Cardiac fibroblast (primary cell): ENCODE measurements around the gene PMIS2.

ENCODE experiments used
- DNase-seq, 2 donors: peaks; one replicate each; pipeline versions ENCODE4 v3.0.0 to v3.0.0-alpha.2; 2010; ENCODE audit warnings: low read depth in 2 of 2
- H3K4me3 ChIP-seq, 2 donors: replicated peaks in 1 of 2; 1 replicate in 1 of 2; 2 replicates in 1 of 2; pipeline ENCODE4 v1.5.1; 2011; ENCODE audit warnings: low read depth in 2 of 2, low read length in 2 of 2, mild to moderate bottlenecking in 2 of 2, moderate library complexity in 1 of 2
- TF ChIP-seq, protein P1 (sequence below): IDR thresholded peaks from one replicate; pipeline ENCODE4 v1.5.1; 2011; ENCODE audit warnings: low read depth, mild to moderate bottlenecking, low read length, inconsistent platforms

The PMIS2 gene

DNA sequence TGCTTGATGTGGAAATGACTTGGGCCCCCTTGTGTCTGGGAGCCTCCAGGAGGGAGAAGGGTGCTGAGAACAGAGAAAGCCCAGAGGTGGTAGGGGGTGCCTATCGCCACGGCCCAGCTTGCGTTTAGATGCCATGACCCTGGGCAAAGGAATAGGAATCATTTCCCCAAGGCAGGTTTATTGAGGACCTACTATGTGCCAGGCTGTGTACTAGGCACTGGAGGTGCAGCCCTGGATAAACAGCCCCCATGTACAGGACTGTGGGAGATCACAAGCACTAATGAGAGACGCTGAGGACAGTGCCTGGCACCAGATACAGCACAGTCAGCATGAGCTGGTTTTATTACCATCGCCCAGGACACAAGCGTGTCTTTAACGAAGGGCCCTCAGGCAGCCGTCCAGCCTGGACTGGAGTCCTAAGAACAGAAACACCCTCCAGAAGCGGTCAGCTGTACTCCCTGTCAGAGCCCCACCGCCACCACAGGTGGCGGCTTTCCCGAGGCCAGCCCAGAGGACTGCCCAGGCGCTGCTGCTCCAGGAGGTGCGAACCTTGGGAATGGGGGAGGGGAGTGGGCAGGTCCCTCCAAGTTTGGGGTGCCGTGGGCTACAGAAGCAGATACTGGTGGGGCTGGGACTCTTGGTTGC is 36.0 kb upstream of the PMIS2 start:
- DNase-seq: no peak
- TF ChIP-seq, protein P1, sequence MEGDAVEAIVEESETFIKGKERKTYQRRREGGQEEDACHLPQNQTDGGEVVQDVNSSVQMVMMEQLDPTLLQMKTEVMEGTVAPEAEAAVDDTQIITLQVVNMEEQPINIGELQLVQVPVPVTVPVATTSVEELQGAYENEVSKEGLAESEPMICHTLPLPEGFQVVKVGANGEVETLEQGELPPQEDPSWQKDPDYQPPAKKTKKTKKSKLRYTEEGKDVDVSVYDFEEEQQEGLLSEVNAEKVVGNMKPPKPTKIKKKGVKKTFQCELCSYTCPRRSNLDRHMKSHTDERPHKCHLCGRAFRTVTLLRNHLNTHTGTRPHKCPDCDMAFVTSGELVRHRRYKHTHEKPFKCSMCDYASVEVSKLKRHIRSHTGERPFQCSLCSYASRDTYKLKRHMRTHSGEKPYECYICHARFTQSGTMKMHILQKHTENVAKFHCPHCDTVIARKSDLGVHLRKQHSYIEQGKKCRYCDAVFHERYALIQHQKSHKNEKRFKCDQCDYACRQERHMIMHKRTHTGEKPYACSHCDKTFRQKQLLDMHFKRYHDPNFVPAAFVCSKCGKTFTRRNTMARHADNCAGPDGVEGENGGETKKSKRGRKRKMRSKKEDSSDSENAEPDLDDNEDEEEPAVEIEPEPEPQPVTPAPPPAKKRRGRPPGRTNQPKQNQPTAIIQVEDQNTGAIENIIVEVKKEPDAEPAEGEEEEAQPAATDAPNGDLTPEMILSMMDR: no peak
- H3K4me3 ChIP-seq: no peak overlapping the region

DNA sequence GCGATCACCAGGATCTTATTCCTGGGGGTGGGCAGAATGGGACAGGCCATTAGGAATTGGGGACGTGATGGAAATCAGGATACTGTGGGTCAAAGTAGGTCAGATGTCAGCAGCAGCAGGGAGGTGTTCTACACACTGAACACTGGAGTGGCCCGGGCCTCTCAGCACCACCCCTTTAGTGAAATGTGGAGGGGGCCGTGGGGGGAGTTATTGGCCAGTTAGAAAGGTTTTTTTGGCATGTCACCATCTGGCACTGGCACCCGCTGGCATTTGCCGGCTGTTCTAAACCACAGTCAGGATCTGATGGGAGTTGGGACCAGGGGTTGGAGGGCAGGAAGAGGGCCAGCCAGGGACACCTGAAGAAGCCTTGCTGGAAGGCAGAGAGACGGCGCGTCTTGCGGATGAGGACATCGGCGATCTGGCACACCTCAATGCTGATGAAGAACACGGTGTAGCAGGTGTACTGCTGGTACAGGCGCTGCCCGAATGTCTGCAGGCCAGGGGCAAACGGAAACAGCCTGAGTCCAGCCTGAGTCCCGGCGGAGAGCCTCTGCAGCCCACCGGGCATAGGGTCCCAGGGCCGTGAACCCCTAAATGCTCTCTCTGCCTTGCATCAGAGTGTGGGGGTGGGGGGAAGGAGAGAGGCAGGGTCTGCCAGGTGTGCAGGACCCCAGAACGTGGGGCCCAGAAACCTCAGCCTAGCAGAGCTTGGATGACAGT is 34.7 kb upstream of the PMIS2 start:
- TF ChIP-seq, protein P1: no peak
- DNase-seq: no peak
- no peak overlapping the region for H3K4me3 ChIP-seq

DNA sequence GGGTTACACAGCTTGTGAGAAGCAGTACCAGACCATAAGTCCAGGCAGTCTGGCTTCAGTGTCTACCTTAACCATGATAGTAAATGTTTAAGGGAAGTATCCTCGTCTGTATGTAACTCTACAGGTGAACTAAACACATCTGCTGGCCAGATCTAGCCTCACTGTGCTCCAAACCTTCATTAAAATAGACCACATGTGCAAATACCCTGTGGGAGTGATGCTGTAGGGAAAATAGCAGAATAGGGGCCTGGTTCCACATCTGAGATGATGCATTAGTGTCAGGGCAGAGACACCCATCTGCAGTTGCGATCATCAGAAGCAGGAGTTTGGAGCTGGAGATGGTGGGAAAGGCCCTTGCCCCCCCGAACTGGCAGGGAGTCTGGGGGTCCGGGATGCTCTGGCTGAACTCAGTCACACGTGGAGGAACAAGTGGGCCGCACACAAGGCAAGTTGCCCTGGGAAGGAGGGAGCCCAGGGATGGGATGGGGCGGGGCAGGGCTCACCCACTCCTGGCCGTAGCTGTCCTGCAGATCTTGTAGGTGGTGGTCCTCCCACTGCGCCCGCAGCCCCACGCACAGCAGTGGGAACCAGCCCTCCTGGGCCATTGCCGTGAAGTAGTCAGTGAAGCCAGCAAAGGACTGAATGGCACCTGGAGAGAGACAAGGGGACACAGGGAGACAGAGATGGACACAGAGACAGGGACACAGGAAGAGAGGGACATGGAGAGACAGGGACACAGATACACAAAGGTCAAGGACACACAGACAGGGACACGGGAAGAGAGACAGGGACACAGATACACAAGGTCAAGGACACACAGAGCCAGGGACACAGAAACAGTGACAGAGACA is 33.2 kb upstream of the PMIS2 start:
- DNase-seq: no peak
- TF ChIP-seq, protein P1: no peak

DNA sequence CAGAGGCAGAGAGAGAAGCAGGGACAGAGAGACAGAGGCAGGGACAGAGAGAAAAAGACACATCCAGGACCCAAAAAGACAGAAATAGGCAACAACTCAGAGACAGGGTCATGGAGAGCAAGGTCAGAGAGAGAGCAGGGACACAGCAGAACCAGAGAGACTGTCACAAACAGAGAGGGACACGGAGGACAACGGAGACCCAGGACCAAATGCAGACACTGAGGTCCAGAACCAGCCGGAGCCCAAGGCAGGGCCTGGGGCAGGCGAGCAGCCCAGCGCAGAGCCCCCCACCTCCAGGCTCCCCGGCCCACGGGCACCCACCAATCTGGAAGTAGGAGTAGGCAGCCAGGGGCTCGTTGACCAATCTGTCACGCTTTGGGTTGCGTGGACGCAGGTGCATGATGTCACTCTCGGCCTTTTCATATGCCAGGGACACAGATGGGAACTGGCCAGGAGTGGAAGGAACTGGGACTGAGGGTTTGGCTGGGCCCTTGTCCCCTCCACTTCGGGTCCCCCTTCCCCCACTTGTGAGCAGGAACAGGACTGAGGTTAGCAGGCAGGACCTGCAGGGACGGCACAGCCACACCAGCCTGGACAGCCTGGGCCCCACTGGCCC is 32.5 kb upstream of the PMIS2 start:
- TF ChIP-seq, protein P1: no peak
- H3K4me3 ChIP-seq: no peak overlapping the region

More for the DNA sequence above, 33.2 kb upstream of the PMIS2 start:
- no peak overlapping the region for H3K4me3 ChIP-seq

DNA sequence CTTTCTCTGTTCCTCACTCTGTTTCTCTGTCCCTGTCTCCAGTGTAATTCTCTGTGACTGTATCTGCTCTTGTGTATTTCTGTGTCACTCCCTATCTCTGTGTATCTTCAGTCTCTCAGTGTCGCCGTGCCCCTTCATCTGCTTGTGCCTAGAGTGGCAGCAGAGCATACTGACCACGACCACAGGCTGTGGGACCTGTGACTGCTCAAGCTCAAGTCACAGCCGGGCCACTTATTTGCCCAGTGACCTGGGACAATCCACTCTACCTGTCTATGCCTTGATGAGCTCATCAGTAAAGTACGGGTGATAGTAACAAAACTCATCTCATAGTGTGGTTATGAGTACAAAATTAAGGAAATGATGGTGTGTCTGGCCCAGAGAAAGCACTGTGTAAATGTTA is 31.9 kb upstream of the PMIS2 start:
- H3K4me3 ChIP-seq: no peak overlapping the region
- TF ChIP-seq, protein P1: no peak
- DNase-seq: no peak

More for the DNA sequence above, 32.5 kb upstream of the PMIS2 start:
- no peak for DNase-seq

DNA sequence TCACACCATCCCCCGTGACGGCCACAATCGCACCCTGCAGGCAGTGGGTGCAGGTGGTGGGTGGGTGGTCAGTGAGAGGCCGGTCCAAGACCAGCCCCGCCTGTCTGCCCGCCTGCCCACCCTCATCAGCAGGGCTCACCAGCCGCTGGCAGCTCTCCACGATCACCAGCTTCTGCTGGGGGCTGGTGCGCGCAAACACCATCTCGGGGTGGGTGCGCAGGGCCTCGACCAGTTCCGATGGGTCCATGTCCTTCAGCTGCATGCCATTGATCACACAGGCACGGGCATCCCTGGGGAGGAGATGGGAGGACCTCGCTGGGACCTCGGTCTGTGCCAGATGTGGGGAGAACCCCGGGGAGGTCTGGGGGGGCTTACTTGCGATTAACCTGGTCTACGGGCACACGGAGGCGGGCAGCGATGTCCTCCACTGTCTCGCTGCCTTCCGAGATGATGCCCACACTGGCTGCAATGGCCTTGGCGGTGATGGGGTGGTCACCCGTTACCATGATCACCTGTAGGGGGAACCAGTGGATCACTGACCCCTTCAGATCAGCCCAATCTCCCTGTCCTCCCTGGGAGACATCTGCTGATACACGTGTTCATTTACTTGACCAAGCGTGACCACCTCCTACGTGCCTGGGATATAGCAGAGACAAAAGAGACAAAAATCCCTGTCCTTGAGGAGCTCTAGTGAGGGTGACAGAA is 30.5 kb upstream of the PMIS2 start:
- no peak overlapping the region for H3K4me3 ChIP-seq
- TF ChIP-seq, protein P1: peak; percentile 17
- peak; percentile 26 to 39 for DNase-seq
